Transverse colon (tissue), 3 donors: ENCODE results near the gene SPDYE18.
"Not testable (repeated sequence)": the region's sequence is repeated elsewhere in the genome, so short reads cannot be mapped to it uniquely, and the experiment has no call there.

Experiments
- POLR2A ChIP-seq: fragments of 450-650 bp; IDR thresholded peaks from one replicate; pipeline ENCODE4 v1.6.1; 2016; ENCODE audit warnings: antibody characterized with exemption, mild to moderate bottlenecking, moderate library complexity
- TF ChIP-seq, protein P1 (sequence below), 5 experiments: fragments of 200-600 bp in 3 of 5; fragments of 450-650 bp in 2 of 5; sonication (generic) in 3 of 5; IDR thresholded peaks; 1 replicate in 2 of 5; 2 replicates in 3 of 5; pipeline ENCODE4 v1.5.1; 2016 to 2017; ENCODE audit warnings: antibody characterized with exemption in 5 of 5, inconsistent platforms in 3 of 5, mild to moderate bottlenecking in 2 of 5, moderate library complexity in 1 of 5

DNA sequence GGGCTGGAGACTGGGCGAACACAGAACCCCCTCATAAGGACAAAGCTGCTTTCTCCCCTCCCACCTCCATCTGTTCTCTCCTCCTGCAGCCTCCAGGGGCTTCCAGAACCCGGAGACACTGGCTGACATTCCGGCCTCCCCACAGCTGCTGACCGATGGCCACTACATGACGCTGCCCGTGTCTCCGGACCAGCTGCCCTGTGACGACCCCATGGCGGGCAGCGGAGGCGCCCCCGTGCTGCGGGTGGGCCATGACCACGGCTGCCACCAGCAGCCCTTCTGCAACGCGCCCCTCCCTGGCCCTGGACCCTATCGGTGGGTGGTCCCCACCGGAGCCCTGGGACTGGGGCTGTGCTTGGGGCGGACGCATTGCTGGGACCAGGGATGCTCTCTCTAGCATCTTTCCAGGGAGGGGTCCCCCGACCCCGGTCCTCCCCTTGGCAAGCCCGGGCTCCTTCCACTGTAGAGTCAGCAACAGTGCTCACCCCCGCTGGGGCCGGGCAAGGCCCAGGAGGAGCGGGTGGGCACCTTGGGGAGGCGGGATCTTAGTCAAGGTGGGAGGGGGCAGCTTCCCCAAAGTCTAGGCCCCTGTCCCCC lies 56.8 kb downstream of the SPDYE18 start:
- TF ChIP-seq, protein P1, sequence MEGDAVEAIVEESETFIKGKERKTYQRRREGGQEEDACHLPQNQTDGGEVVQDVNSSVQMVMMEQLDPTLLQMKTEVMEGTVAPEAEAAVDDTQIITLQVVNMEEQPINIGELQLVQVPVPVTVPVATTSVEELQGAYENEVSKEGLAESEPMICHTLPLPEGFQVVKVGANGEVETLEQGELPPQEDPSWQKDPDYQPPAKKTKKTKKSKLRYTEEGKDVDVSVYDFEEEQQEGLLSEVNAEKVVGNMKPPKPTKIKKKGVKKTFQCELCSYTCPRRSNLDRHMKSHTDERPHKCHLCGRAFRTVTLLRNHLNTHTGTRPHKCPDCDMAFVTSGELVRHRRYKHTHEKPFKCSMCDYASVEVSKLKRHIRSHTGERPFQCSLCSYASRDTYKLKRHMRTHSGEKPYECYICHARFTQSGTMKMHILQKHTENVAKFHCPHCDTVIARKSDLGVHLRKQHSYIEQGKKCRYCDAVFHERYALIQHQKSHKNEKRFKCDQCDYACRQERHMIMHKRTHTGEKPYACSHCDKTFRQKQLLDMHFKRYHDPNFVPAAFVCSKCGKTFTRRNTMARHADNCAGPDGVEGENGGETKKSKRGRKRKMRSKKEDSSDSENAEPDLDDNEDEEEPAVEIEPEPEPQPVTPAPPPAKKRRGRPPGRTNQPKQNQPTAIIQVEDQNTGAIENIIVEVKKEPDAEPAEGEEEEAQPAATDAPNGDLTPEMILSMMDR (IDR thresholded peaks at IDR 0.05), result not testable (repeated sequence)
- not testable (repeated sequence) for TF ChIP-seq POLR2A
